Measurements from ENCODE around the gene DDX60. TPM values are rescaled to one million over a fixed set of nuclear protein-coding genes. Genes with fewer than 3 reads are reported as not detected.

Gene DDX60
- total RNA-seq, 1 experiment from 2014 or later, result 2.7 TPM

GRCh38 chr4:168273838-168274237 is 44.7 kb downstream of the DDX60 start (continued):
- TF ChIP-seq, protein P1, sequence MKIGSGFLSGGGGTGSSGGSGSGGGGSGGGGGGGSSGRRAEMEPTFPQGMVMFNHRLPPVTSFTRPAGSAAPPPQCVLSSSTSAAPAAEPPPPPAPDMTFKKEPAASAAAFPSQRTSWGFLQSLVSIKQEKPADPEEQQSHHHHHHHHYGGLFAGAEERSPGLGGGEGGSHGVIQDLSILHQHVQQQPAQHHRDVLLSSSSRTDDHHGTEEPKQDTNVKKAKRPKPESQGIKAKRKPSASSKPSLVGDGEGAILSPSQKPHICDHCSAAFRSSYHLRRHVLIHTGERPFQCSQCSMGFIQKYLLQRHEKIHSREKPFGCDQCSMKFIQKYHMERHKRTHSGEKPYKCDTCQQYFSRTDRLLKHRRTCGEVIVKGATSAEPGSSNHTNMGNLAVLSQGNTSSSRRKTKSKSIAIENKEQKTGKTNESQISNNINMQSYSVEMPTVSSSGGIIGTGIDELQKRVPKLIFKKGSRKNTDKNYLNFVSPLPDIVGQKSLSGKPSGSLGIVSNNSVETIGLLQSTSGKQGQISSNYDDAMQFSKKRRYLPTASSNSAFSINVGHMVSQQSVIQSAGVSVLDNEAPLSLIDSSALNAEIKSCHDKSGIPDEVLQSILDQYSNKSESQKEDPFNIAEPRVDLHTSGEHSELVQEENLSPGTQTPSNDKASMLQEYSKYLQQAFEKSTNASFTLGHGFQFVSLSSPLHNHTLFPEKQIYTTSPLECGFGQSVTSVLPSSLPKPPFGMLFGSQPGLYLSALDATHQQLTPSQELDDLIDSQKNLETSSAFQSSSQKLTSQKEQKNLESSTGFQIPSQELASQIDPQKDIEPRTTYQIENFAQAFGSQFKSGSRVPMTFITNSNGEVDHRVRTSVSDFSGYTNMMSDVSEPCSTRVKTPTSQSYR (CRISPR knock-in tag; IDR thresholded peaks at IDR 0.05), result no peak
- TF ChIP-seq ELF4 (CRISPR knock-in tag; IDR thresholded peaks at IDR 0.05; ENCODE audit: low read depth), result no peak

GRCh38 chr4:168272488-168272887 is 46.1 kb downstream of the DDX60 start:
- ChIA-PET CTCF (no interaction called here), POLR2A (no interaction called here)
- DNase-seq (ENCODE audit: low spot score) (no peak), ATAC-seq (no peak)
- H3K27ac Mint-ChIP-seq, result no peak overlapping the region
- H3K4me3 Mint-ChIP-seq, result no peak overlapping the region
- TF ChIP-seq MYBL2 (CRISPR knock-in tag; IDR thresholded peaks at IDR 0.05) (no peak), ETV6 (CRISPR knock-in tag; IDR thresholded peaks at IDR 0.05) (no peak), ZNF219 (CRISPR knock-in tag; IDR thresholded peaks at IDR 0.05; ENCODE audit: borderline replicate concordance) (no peak), TCF7 (CRISPR knock-in tag; IDR thresholded peaks at IDR 0.05; ENCODE audit: low read depth) (no peak), EMX1 (CRISPR knock-in tag; IDR thresholded peaks at IDR 0.05) (no peak), ZNF317 (CRISPR knock-in tag; IDR thresholded peaks at IDR 0.05; ENCODE audit: borderline replicate concordance, low read depth) (no peak), CDX4 (CRISPR knock-in tag; IDR thresholded peaks at IDR 0.05; ENCODE audit: borderline replicate concordance) (no peak), ZNF232 (CRISPR knock-in tag; IDR thresholded peaks at IDR 0.05) (no peak), USF2 (CRISPR knock-in tag; IDR thresholded peaks at IDR 0.05) (no peak), NR2C2 (CRISPR knock-in tag; IDR thresholded peaks at IDR 0.05) (no peak), NFE2L1 (CRISPR knock-in tag; IDR thresholded peaks at IDR 0.05) (no peak), CBFB (CRISPR knock-in tag; IDR thresholded peaks at IDR 0.05; ENCODE audit: low read depth) (no peak), ZMAT4 (CRISPR knock-in tag; IDR thresholded peaks at IDR 0.05) (no peak), SP1 (CRISPR knock-in tag; conservative IDR thresholded peaks at IDR 0.05) (no peak), MXD4 (CRISPR knock-in tag; IDR thresholded peaks at IDR 0.05; ENCODE audit: borderline replicate concordance) (no peak), SOX15 (CRISPR knock-in tag; IDR thresholded peaks at IDR 0.05) (no peak)
- TF ChIP-seq, protein P2, sequence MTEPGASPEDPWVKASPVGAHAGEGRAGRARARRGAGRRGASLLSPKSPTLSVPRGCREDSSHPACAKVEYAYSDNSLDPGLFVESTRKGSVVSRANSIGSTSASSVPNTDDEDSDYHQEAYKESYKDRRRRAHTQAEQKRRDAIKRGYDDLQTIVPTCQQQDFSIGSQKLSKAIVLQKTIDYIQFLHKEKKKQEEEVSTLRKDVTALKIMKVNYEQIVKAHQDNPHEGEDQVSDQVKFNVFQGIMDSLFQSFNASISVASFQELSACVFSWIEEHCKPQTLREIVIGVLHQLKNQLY (CRISPR knock-in tag; IDR thresholded peaks at IDR 0.05), result no peak
- TF ChIP-seq, protein P1 (CRISPR knock-in tag; IDR thresholded peaks at IDR 0.05), result no peak
- TF ChIP-seq, protein P3, sequence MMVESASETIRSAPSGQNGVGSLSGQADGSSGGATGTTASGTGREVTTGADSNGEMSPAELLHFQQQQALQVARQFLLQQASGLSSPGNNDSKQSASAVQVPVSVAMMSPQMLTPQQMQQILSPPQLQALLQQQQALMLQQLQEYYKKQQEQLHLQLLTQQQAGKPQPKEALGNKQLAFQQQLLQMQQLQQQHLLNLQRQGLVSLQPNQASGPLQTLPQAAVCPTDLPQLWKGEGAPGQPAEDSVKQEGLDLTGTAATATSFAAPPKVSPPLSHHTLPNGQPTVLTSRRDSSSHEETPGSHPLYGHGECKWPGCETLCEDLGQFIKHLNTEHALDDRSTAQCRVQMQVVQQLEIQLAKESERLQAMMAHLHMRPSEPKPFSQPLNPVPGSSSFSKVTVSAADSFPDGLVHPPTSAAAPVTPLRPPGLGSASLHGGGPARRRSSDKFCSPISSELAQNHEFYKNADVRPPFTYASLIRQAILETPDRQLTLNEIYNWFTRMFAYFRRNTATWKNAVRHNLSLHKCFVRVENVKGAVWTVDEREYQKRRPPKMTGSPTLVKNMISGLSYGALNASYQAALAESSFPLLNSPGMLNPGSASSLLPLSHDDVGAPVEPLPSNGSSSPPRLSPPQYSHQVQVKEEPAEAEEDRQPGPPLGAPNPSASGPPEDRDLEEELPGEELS (CRISPR knock-in tag; IDR thresholded peaks at IDR 0.05), result no peak
- no peaks in the 10 kb centered on the region for H3K27me3 Mint-ChIP-seq (ENCODE audit: low read depth)
- H3K9me3 Mint-ChIP-seq, result no peaks in the 10 kb centered on the region
- H3K36me3 Mint-ChIP-seq, result no peaks in the 10 kb centered on the region
- peaks cover 8% of the 10 kb centered on the region for H3K4me1 Mint-ChIP-seq
